Measurements from ENCODE around the gene MAB21L4. TPM values are rescaled to one million over a fixed set of nuclear protein-coding genes. Genes with fewer than 3 reads are reported as not detected.

MAB21L4 gene
- total RNA-seq, 2 experiments from 2014 or later, result not detected

DNA sequence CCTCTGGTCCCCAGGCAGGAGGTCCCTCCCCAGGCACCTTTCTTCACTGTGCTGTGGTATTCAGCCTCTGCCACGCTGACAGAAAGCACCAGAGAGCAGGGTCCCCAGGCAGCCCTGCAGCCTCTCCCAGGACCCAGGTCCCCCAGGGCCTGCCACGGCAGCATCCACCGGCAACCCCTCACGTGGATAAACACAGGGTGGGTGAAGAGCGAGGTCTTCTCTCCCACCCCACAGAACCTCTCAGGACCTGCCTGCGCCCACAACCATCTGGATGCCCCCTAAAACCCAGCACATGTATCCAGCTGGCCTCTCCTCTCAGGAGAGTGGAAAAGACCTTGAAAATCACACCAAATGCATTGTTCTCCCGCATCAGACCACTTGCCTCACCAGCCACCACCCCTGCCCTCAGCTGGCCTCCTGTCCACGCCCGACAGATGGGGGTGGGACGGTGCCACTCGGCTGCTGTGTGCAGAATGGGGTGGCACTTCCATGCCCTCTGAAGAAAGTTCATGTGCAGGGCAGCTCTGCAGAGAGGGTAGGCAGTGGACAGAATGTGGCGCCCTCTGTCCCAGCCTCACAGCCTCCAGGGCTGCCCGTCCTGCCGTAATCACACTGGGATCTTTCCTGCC is 6.1 kb upstream of the MAB21L4 start:
- Mint-ChIP-seq H3K9me3 (no peaks in the 10 kb centered on the region), H3K4me3 (no peak overlapping the region), H3K27me3 (ENCODE audit: low read depth) (no peaks in the 10 kb centered on the region), H3K4me1 (ENCODE audit: low read depth) (no peaks in the 10 kb centered on the region), H3K36me3 (ENCODE audit: low read depth) (no peaks in the 10 kb centered on the region), H3K27ac (no peak overlapping the region)
- intact Hi-C loops (cut with micrococcal nuclease), result no loop called here
- CTCF ChIA-PET, result no interaction called here
- DNase-seq, result no peak

DNA sequence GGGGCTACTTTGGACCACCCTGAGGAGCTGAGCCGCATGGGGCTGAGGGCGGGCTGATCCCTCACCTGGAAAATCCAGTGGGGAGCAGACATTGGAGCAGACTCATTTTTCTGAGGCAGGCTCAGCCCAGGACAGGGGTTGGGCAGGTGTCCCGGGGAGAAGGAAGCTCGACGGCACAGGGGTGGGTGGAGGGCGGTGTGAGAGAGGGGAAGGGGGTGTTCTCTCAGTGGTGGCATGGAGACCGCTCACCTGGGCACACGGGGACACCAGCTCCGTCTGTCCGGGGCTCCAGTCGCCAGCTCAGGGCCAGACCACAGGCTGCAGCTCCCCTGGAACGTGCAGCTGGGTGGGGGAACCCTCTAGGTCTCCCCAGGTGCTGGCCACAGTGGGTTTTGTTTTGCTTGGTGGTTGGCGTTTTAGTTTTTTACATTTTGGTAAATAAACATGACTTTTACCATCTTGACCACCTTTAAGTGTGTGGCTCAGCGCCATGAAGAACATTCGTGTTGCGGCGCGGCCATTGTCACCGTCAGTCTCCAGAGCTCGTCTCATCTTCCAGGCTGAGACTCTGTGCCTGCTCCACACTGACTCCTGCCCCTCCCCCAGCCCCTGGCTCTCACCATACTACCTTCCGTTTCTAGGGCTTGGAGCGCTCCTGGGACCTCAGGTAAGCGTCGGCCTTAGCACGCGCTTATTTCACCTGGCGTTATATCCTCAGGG is 4.3 kb upstream of the MAB21L4 start:
- no peaks in the 10 kb centered on the region for H3K36me3 Mint-ChIP-seq (ENCODE audit: low read depth)
- CTCF ChIA-PET, result no interaction called here
- H3K27ac Mint-ChIP-seq, result no peak overlapping the region
- no peak for DNase-seq
- intact Hi-C loops (cut with micrococcal nuclease), result no loop called here
- no peaks in the 10 kb centered on the region for H3K27me3 Mint-ChIP-seq (ENCODE audit: low read depth)
- H3K9me3 Mint-ChIP-seq, result no peaks in the 10 kb centered on the region
- H3K4me1 Mint-ChIP-seq (ENCODE audit: low read depth), result no peaks in the 10 kb centered on the region
- H3K4me3 Mint-ChIP-seq, result no peak overlapping the region

DNA sequence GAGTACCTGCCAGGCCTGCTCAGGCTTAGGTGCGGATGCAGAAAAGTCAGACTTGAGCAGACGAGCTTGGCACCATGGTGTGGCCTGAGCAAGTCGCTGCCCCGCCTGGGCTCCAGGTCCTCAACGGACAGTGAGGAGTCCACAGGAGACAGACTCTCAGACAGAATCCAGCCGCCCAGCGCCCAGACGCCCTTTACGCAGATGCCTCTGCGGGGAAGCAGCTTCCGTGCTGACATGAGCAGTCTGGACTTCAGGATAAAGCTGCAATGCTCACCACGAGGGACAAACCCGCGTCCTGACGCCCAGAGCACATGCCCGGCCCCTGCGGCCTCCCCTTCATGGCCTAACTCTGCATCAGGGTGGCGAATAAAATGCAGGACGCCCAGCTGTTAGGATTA is 3.5 kb upstream of the MAB21L4 start:
- H3K36me3 Mint-ChIP-seq (ENCODE audit: low read depth), result no peaks in the 10 kb centered on the region
- no peaks in the 10 kb centered on the region for H3K27me3 Mint-ChIP-seq (ENCODE audit: low read depth)
- no peaks in the 10 kb centered on the region for H3K9me3 Mint-ChIP-seq
- no peak overlapping the region for H3K4me3 Mint-ChIP-seq
- CTCF ChIA-PET, result no interaction called here
- H3K27ac Mint-ChIP-seq, result no peak overlapping the region
- no peak for DNase-seq
- intact Hi-C loops (cut with micrococcal nuclease), result no loop called here
- H3K4me1 Mint-ChIP-seq (ENCODE audit: low read depth), result no peaks in the 10 kb centered on the region

DNA sequence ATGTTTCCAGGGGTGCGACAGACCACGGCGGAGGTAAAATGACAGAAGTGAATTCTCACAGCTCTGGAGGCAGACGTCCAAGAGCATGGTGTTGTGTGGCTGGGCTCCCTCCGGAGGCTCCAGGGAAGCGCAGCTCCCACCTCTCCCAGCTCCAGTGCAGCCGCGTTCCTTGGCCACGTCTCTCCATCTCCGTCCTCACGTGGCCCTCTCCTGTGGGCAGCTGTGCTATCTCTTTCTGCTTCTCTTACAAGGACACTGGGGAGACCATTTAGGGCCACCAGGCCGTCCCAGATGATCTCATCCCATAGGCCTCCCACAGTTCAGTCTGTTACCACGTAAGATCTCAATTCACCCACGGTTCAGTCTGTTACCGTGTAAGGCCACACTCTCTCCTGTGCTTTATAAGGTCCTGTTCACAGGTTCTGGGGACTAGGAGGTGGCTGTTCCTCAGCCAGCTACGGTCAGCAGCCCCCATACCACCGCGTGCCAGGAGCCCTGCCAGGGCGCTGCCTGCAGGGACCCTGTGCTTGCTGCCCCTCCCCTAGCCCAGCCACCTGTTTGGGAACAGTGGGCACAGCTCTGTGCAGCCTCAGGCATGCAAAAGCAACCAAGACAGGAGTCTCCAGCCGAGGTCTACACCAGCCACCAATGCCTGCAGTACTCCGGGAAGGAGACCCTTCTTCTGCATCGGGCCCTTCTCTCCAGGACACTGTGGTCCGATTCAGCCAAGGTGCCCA is 2.9 kb upstream of the MAB21L4 start:
- intact Hi-C loops (cut with micrococcal nuclease), result no loop called here
- Mint-ChIP-seq H3K4me3 (no peak overlapping the region), H3K27ac (no peak overlapping the region), H3K9me3 (no peaks in the 10 kb centered on the region), H3K36me3 (ENCODE audit: low read depth) (no peaks in the 10 kb centered on the region), H3K4me1 (ENCODE audit: low read depth) (no peaks in the 10 kb centered on the region), H3K27me3 (ENCODE audit: low read depth) (no peaks in the 10 kb centered on the region)
- CTCF ChIA-PET, result no interaction called here
- DNase-seq, result no peak

DNA sequence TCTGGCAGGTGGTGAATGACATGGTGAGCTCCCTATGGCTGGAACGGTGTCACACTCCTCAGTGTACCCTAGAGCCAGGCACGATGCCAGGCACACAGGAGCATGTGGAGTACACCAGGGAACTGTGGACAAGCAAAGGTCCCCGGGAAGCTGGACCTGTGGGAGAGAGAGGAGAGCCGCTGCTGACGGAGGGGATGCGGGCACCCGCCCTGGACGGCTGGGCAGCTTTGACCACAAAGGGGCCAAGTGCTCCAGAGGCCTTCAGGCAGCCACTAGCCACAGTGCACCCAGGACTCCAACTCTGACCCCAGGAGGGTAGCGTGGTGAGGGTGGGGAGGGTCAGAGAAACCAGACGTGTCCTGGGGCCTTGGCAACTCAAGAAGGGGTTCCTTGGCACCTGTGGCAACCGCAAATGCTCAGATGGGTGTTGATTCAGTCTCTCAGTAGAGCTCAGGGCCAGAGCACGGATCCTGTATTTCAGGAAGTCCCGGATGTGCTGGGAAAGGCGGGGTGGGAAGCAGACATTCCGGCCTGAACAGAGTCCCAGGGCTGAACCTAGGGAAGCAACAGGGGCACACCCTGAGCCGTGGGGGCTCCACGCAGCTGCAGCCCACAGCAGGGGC is 2.3 kb upstream of the MAB21L4 start:
- H3K36me3 Mint-ChIP-seq (ENCODE audit: low read depth), result no peaks in the 10 kb centered on the region
- intact Hi-C loops (cut with micrococcal nuclease), result no loop called here
- no peak for DNase-seq
- H3K27me3 Mint-ChIP-seq (ENCODE audit: low read depth), result no peaks in the 10 kb centered on the region
- H3K27ac Mint-ChIP-seq, result no peak overlapping the region
- H3K9me3 Mint-ChIP-seq, result no peaks in the 10 kb centered on the region
- H3K4me3 Mint-ChIP-seq, result no peak overlapping the region
- no peaks in the 10 kb centered on the region for H3K4me1 Mint-ChIP-seq (ENCODE audit: low read depth)
- CTCF ChIA-PET, result interaction anchor here (0.6 kb wide), 1 partner anchor 312 kb away, joined by 8 read pairs; no protein-coding TSS in a partner anchor

DNA sequence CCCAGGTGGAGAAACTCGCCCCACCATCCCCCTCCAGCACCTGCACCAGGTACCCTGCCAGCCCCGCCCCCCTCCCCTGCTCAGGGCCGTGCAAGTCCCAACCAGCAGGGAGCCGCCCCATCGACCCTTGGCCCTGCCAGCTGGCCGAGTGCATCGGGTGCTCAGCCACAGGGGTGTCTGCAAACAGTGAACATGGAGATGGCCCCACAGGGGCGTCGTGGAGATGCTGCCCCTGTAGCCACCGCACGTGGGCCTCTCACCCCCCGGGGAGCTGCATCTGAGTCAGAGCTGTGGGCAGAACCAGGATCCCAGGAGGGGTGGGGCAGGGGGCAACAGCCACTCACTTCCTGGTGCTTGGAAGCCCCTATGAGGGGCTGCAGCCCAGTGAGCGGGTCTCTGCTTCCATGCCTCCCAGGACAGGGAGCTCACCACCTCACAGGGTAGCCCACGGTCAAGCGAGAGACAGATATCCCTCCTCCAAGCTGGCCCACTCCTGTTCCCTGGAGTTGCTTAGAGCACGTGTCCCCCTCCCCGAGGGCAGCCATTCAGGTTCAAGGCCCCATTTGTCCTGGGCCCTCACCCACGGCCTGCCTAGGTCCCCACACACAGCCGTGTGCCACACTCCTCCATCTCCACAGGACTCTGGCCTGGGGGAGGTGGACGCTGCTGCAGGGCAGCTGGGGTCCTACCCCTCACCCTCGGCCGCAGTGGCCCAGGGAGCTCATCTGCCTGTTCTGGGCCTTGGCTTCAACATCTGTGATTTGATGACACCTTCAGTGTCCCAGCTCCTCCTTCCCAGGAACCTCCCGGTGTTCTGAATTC is 1.1 kb upstream of the MAB21L4 start:
- DNase-seq, result no peak
- Mint-ChIP-seq H3K9me3 (no peaks in the 10 kb centered on the region), H3K4me3 (no peak overlapping the region), H3K27me3 (ENCODE audit: low read depth) (no peaks in the 10 kb centered on the region), H3K36me3 (ENCODE audit: low read depth) (no peaks in the 10 kb centered on the region), H3K4me1 (ENCODE audit: low read depth) (no peaks in the 10 kb centered on the region), H3K27ac (no peak overlapping the region)
- CTCF ChIA-PET, result no interaction called here
- intact Hi-C loops (cut with micrococcal nuclease), result no loop called here

DNA sequence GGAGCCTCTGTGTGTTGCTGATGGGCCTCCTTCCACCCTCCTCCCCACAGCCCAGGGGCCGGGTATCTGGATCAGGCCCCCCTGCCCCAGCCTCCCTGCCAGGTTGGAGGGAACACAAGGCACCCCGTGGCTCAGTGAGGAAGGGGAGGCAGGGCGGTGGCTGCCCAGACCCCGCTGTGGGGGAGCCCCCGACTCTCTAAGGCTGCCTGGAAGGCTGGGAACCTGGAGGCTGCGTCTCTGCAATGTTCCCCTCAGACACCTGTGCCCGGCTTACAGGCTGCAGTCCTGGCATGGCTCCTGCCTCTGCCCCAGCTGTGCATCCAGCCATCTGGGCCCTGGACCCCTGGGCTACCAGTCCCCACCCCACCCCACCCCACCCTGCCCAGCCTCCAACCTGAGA is 438 bp upstream of the MAB21L4 start:
- CTCF ChIA-PET, result no interaction called here
- no peaks in the 10 kb centered on the region for H3K9me3 Mint-ChIP-seq
- DNase-seq, result no peak
- intact Hi-C loops (cut with micrococcal nuclease), result no loop called here
- no peak overlapping the region for H3K27ac Mint-ChIP-seq
- no peaks in the 10 kb centered on the region for H3K36me3 Mint-ChIP-seq (ENCODE audit: low read depth)
- H3K4me3 Mint-ChIP-seq, result no peak overlapping the region
- H3K4me1 Mint-ChIP-seq (ENCODE audit: low read depth), result no peaks in the 10 kb centered on the region
- no peaks in the 10 kb centered on the region for H3K27me3 Mint-ChIP-seq (ENCODE audit: low read depth)

DNA sequence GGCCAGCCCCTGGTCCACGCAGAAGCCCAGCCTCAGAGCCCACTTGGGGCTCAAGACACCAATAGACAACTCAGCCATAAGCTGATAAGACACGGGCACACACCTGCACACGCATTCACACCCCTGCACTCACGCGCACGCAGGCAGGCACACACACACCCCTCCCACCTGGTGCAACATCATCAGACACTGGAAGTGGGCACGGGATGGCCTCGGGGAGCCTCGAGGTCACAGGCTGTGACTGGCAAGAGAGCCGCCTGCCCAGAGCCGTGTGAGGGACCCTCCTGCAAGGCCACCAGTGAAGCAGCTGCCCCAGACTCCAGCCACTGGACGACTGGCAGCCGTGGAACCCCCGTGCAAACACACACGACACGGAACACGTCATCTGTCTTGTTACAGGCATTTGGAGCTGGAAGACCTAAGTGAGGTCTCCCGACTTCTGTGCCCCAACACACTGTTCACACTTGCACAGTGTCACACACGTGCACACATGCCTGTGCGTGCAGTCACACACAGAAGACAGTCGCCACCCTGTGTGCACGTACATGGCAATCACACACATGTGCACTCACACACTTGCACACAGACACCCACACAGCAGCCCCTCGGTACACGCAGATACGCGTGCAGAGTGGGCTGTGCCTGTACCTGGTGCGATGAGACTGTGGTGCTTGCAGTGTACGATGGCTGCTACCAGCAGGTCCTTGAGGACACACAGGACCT is 959 bp downstream of the MAB21L4 start:
- H3K27ac Mint-ChIP-seq, result no peak overlapping the region
- H3K4me3 Mint-ChIP-seq, result no peak overlapping the region
- H3K27me3 Mint-ChIP-seq (ENCODE audit: low read depth), result no peaks in the 10 kb centered on the region
- H3K4me1 Mint-ChIP-seq (ENCODE audit: low read depth), result no peaks in the 10 kb centered on the region
- no peaks in the 10 kb centered on the region for H3K36me3 Mint-ChIP-seq (ENCODE audit: low read depth)
- CTCF ChIA-PET, result no interaction called here
- no peaks in the 10 kb centered on the region for H3K9me3 Mint-ChIP-seq
- DNase-seq, result no peak
- intact Hi-C loops (cut with micrococcal nuclease), result no loop called here

DNA sequence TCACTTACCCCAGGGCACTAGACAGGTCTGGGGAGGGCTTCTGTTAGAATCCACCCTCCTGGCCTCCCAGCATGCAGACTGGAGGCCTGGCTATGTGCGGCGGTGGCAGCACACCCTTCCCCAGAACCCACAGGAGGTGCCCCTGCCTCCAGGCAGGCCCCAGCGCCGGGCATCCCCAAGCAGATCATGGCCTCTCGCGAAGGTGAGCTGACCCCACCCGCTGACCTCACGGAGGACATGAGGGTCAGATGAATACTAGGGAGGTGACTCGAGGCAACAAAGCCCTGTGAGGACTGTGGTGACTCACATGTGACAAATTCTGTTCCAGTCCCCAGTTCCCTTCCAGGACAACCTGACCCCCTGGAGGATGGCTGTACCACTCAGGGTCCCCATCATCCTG is 1.9 kb downstream of the MAB21L4 start:
- intact Hi-C loops (cut with micrococcal nuclease), result no loop called here

DNA sequence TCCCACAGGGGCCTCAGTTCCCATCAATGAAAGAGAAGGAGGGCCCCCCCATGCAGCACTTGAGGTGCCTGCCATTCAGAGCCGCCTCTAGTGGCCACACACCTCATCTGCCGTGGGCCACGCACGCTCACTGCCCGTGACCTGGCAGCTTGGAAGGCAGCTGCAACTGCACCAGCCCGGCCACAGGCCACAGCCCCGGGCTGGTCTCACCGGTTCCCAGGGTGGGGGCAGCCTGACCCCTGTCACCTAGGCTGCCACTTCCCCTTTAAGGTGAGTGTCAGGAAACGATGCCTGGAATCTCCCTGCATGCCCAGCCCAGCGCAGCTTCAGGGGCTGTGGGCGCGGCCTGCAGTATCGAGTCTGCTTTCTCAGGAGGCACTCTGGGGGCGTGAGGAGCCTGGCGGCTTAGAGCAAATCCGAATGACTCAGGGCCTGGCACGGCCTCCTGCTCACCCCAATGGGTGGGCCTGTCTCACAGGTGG is 2.6 kb downstream of the MAB21L4 start:
- Mint-ChIP-seq H3K36me3 (ENCODE audit: low read depth) (no peaks in the 10 kb centered on the region), H3K27me3 (ENCODE audit: low read depth) (no peaks in the 10 kb centered on the region), H3K27ac (no peak overlapping the region), H3K4me3 (no peak overlapping the region), H3K4me1 (ENCODE audit: low read depth) (no peaks in the 10 kb centered on the region), H3K9me3 (no peaks in the 10 kb centered on the region)
- CTCF ChIA-PET, result interaction anchor here (0.5 kb wide), 1 partner anchor 152 kb away, joined by 6 read pairs; no protein-coding TSS in a partner anchor
- intact Hi-C loops (cut with micrococcal nuclease), result no loop called here
- no peak for DNase-seq

More for the DNA sequence above, 1.9 kb downstream of the MAB21L4 start:
- no peak overlapping the region for H3K27ac Mint-ChIP-seq
- no peak for DNase-seq
- no peaks in the 10 kb centered on the region for H3K4me1 Mint-ChIP-seq (ENCODE audit: low read depth)
- CTCF ChIA-PET, result interaction anchor here (0.5 kb wide), 1 partner anchor 152 kb away, joined by 6 read pairs; no protein-coding TSS in a partner anchor
- no peaks in the 10 kb centered on the region for H3K27me3 Mint-ChIP-seq (ENCODE audit: low read depth)
- no peaks in the 10 kb centered on the region for H3K36me3 Mint-ChIP-seq (ENCODE audit: low read depth)
- no peaks in the 10 kb centered on the region for H3K9me3 Mint-ChIP-seq
- no peak overlapping the region for H3K4me3 Mint-ChIP-seq

DNA sequence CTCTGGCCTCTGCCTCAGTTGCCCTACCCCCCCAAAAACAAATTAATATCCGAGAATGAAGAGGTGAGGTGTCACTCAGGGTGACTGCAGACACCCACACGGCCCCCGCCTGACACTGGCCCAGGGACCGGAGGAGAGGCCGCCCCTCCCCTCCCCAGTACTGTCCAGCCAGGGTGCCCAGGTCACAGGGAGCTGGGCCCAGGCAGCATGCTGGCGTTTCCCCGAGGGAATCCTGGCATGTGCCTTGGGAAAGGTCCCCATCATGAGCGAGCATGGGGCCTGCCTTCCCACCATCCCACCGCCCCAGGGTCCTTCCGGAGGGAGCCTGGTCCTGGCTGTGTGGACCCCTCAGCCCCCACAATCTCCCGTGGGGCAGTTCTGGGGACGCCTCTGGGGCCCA is 3.0 kb downstream of the MAB21L4 start:
- Mint-ChIP-seq H3K4me3 (no peak overlapping the region), H3K27ac (no peak overlapping the region)
- intact Hi-C loops (cut with micrococcal nuclease), result no loop called here

More for the DNA sequence above, 3.0 kb downstream of the MAB21L4 start:
- CTCF ChIA-PET, result no interaction called here
- no peak for DNase-seq
- Mint-ChIP-seq H3K27me3 (ENCODE audit: low read depth) (no peaks in the 10 kb centered on the region), H3K9me3 (no peaks in the 10 kb centered on the region), H3K4me1 (ENCODE audit: low read depth) (no peaks in the 10 kb centered on the region), H3K36me3 (ENCODE audit: low read depth) (no peaks in the 10 kb centered on the region)

All from activated naive CD4-positive, alpha-beta T cell treated with anti-CD3 and anti-CD28 coated beads for 36 hours (primary cell).